DMS53 treated with DMSO at 0.1 percent for 48 hours (cell line): ENCODE data around the gene CAPG.
"Not testable (repeated sequence)": the region's sequence is repeated elsewhere in the genome, so short reads cannot be mapped to it uniquely, and the experiment has no call there.

ENCODE experiments used
- DNase-seq: peaks from one replicate; lab custom pipeline; 2025; ENCODE audit not compliant: unreplicated experiment; lab: John Stamatoyannopoulos, UW

CAPG gene

GRCh38 chr2:85367180-85367579, 43.0 kb downstream of the CAPG start:
- DNase-seq, result no peak

DNA sequence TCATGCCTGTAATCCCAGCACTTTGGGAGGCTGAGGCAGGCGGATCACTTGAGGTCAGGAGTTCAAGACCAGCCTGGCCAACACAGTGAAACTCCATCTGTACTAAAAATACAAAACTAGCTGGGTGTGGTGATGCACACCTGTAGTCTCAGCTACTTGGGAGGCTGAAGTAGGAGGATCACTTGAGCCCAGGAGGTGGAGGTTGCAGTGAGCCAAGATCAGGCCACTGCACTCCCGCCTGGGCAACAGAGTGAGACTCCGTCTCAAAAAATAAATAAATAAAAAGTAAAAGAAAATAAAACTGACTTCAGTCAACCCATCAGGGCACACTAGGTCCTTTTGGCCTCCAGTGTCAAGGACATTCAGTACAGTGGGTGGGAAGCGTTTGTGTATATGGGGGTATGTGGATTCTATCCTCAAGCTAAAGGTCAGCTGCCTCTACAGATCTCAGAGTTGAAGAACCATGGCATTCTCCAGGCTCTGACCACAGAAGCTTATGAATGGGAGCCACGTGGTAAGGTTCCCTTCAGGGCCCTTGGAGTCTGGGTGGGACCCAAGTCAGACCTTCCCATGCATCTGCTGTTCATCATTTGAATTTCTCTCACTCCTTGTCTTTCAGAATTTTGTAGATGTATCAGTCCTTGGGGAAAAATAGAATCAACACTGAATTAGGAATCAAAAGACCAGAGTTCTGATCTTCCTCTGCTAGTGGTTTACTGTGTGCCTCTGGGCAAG, 47.3 kb downstream of the CAPG start:
- not testable (repeated sequence) for DNase-seq

- DNase-seq, result no peak
These were observed 52.4 kb downstream of the CAPG start for GRCh38 chr2:85357736-85358135.

GRCh38 chr2:85356186-85356585, 54.0 kb downstream of the CAPG start:
- DNase-seq, result no peak

- no peak for DNase-seq
These were observed 54.6 kb downstream of the CAPG start for GRCh38 chr2:85355521-85355920.

GRCh38 chr2:85355073-85355410, 55.1 kb downstream of the CAPG start:
- no peak for DNase-seq

- peak; percentile 99 for DNase-seq
These were observed 55.7 kb downstream of the CAPG start, which contains the start of the genes ELMOD3 and RETSAT for GRCh38 chr2:85354286-85355072. Gene ELMOD3 (plus strand): TSS chr2:85354769. CDS start chr2:85357199, 2,430 bp downstream. Gene RETSAT (minus strand): TSS chr2:85354528. CDS start chr2:85354507, 21 bp downstream.

DNA sequence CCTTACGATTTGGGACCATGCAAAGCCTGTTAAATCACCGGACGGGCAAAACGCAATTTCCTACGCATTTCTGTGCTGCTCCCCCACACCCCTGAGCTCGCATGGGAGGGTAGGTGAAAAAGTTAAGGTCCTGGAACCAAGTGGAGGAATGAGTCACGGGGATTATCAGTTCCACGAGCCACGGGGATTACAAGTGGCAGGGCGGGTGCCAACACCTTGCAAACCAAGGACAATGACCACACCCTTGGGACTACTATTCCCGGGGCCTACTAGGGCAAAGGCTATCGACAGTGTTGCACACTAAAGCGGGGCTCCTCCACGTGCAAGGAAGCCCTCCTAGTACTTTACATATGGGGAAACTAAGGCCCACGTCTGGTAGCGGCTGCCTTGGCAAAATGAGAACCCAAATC, 56.3 kb downstream of the CAPG start:
- DNase-seq, result no peak

DNA sequence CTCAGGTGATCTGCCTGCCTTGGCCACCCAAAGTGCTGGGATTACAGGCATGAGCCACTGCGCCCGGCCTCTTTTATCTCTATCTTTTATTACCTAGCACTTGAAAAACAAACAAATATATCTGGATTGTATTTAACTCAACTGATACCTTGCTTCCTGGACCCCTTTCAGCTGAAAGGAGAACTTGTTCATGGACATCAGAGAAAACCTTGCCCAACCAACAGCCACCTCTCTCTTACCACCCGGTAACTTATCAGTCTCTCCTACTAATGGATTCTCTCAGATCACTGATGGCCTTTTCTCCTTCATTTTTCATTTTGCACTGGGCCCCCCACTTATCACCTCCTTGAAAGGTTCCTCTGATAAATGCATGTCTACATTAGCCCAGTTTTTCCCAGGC, 62.6 kb downstream of the CAPG start:
- no peak for DNase-seq
